Subcutaneous abdominal adipose tissue (tissue), 5 donors: ENCODE data around the gene NXNL1.
A peak's percentile ranks its signal among the peaks of the same experiment; 100 is the strongest.

Experiments used
- H3K27ac ChIP-seq: one replicate; pipeline ENCODE4 v1.7.0; 2013; ENCODE audit warnings: low read depth, mild to moderate bottlenecking, inconsistent platforms, low read length, moderate library complexity
- H3K27me3 ChIP-seq, 5 donors: one replicate each; pipeline ENCODE4 v1.7.0; 2013; ENCODE audit warnings: low read length in 5 of 5, inconsistent platforms in 1 of 5; ENCODE audit not compliant: control insufficient read depth in 5 of 5, insufficient read depth in 4 of 5
- H3K36me3 ChIP-seq, 5 donors: one replicate each; pipeline ENCODE4 v1.7.0; 2013; ENCODE audit warnings: low read length in 5 of 5; ENCODE audit not compliant: control insufficient read depth in 5 of 5, insufficient read depth in 5 of 5
- H3K4me1 ChIP-seq, 5 donors: one replicate each; pipeline ENCODE4 v1.7.0; 2013; ENCODE audit warnings: low read length in 5 of 5, mild to moderate bottlenecking in 3 of 5, moderate library complexity in 1 of 5; ENCODE audit not compliant: control insufficient read depth in 5 of 5, insufficient read depth in 5 of 5
- H3K4me3 ChIP-seq, 5 donors: one replicate each; pipeline ENCODE4 v1.7.0; 2013; ENCODE audit warnings: low read length in 5 of 5, low read depth in 1 of 5
- H3K9ac ChIP-seq, 5 donors: one replicate each; pipeline ENCODE4 v1.7.0; 2013; ENCODE audit warnings: low read length in 5 of 5, mild to moderate bottlenecking in 4 of 5, moderate library complexity in 3 of 5
- H3K9me3 ChIP-seq, 5 donors: one replicate each; pipeline ENCODE4 v1.7.0; 2013; ENCODE audit warnings: low read length in 5 of 5; ENCODE audit not compliant: control insufficient read depth in 5 of 5
- donor health status: healthy.
- donor health status: healthy.
- donor health status: healthy.
- donor health status: healthy.
- donor health status: healthy.

The NXNL1 gene

GRCh38 chr19:17406046-17406886, 54.5 kb downstream of the NXNL1 start:
- Histone ChIP-seq H3K27me3 (peaks cover 0 to 5% (median 0%) of the 10 kb centered on the region in 5 donors), H3K4me1 (peaks cover 3 to 50% (median 26%) of the 10 kb centered on the region in 5 donors), H3K36me3 (peaks cover 0 to 10% (median 4%) of the 10 kb centered on the region in 5 donors), H3K27ac (peak overlapping the region; percentile 90), H3K9ac (peak overlapping the region; percentile 38 to 73 (median 61)), H3K4me3 (peak overlapping the region; percentile 56 to 84 (median 82)), H3K9me3 (no peaks in the 10 kb centered on the region)
